ENCODE measurements around the gene ZFYVE28. TPM values are rescaled to one million over a fixed set of nuclear protein-coding genes. Genes with fewer than 3 reads are reported as not detected.

Gene ZFYVE28
- total and polyA plus RNA-seq, 2 of the 8 experiments (the other 6 are each of a cell fraction or from before 2014, with no cell fraction given) = 1.7 to 4.9 TPM

GRCh38 chr4:2343476-2343875 lies 75.0 kb downstream of the ZFYVE28 start:
- Histone ChIP-seq H2BK15ac (ENCODE audit: low read length) (no peak overlapping the region), H4K8ac (ENCODE audit: extremely low read depth, insufficient read depth, low read length) (no peak overlapping the region), H2AK5ac (ENCODE audit: low read depth, low read length) (0 out of 2 replicates have a peak overlapping the region, but pooled peaks have one; percentile 31), H3K9ac (replicated peaks in 1 of 4; ENCODE audit: extremely low read depth in 1 of 4, low read depth in 3 of 4, low read length in 3 of 4) (no peak overlapping the region), H4K20me1 (replicated peaks in 1 of 2; ENCODE audit: control insufficient read depth in 1 of 2, insufficient read depth in 2 of 2, low read length in 2 of 2) (no peaks in the 10 kb centered on the region), H3K4ac (replicated peaks; ENCODE audit: insufficient read length, low read depth, low read length) (no peak overlapping the region), H4K5ac (ENCODE audit: insufficient read length, low read depth, low read length) (no peak overlapping the region), H3K4me1 (replicated peaks in 1 of 4; ENCODE audit: control insufficient read depth in 3 of 4, insufficient read depth in 4 of 4, low read length in 3 of 4) (peaks cover 0 to 15% (median 5%) of the 10 kb centered on the region in 4 experiments; a peak in 6 of 7 replicates), H2BK120ac (replicated peaks; ENCODE audit: low read depth, low read length) (no peak overlapping the region), H3K79me2 (ENCODE audit: control insufficient read depth in 1 of 2, insufficient read depth in 2 of 2, low read length in 2 of 2) (no peaks in the 10 kb centered on the region), H3K27me3 (replicated peaks in 1 of 4; ENCODE audit: control insufficient read depth in 3 of 4, extremely low read depth in 1 of 4, insufficient read depth in 3 of 4, low read length in 3 of 4) (no peaks in the 10 kb centered on the region), H2BK20ac (ENCODE audit: low read length) (no peak overlapping the region), H3K79me1 (ENCODE audit: low read depth, low read length) (no peaks in the 10 kb centered on the region; the same call in 1 of the 2 replicates), H3K18ac (ENCODE audit: extremely low read depth, low read length) (no peak overlapping the region), H3K36me3 (ENCODE audit: control insufficient read depth in 2 of 4, insufficient read depth in 4 of 4, low read length in 3 of 4) (no peaks in the 10 kb centered on the region), H2AFZ (ENCODE audit: low read length) (no peak overlapping the region), H2BK12ac (ENCODE audit: low read depth, low read length) (0 out of 2 replicates have a peak overlapping the region, but pooled peaks have one; percentile 43), H3K9me3 (ENCODE audit: insufficient read depth in 2 of 2, low read depth in 1 of 2, low read length in 1 of 2) (no peaks in the 10 kb centered on the region), H3K14ac (ENCODE audit: insufficient read length) (no peak overlapping the region), H3K4me2 (ENCODE audit: insufficient read depth in 1 of 2, low read depth in 2 of 2, low read length in 2 of 2) (no peak overlapping the region), H3K27ac (ENCODE audit: low read depth, low read length) (no peak overlapping the region), H3K4me3 (ENCODE audit: extremely low read depth in 1 of 4, insufficient read depth in 2 of 4, low read depth in 3 of 4, low read length in 4 of 4) (no peak overlapping the region), H3K23me2 (ENCODE audit: low read depth, low read length) (no peaks in the 10 kb centered on the region), H4K91ac (replicated peaks; ENCODE audit: insufficient read length, low read length) (no peak overlapping the region), H3K56ac (replicated peaks; ENCODE audit: insufficient read length, low read depth, low read length) (no peak overlapping the region), H3K23ac (ENCODE audit: insufficient read length) (no peak overlapping the region), H2BK5ac (ENCODE audit: low read depth, low read length) (no peak overlapping the region)
- ChIA-PET POLR2A (ENCODE audit: partially characterized antibody) (no interaction called here), CTCF (ENCODE audit: partially characterized antibody) (interaction anchor here (0.8 to 2.4 kb wide), 3 partner anchors 10 to 99 kb away, joined by 3 to 10 read pairs (median 3); no protein-coding TSS in a partner anchor)
- 83% methylated on average over 2 of the region's 2 CpGs; no CpG with 5 or more reads in 1 of the 2 experiments for WGBS, 2 experiments (ENCODE audit: extremely low coverage in 1 of 2, insufficient coverage in 1 of 2, insufficient read length in 1 of 2, insufficient replicate concordance in 2 of 2, low coverage in 1 of 2, low lambda C conversion rate in 2 of 2, missing lambda C conversion rate in 1 of 2)
- no peak for TF ChIP-seq RAD21 (IDR thresholded peaks at IDR 0.05 in 1 of 2, conservative IDR thresholded peaks at IDR 0.05 in 1 of 2; ENCODE audit: low read depth in 2 of 2, low read length in 2 of 2)
- TF ChIP-seq RXRA (IDR thresholded peaks at IDR 0.05; ENCODE audit: insufficient read depth, low read depth, low read length) = no peak
- TF ChIP-seq FOSL1 (IDR thresholded peaks at IDR 0.05; ENCODE audit: insufficient read depth, low read depth, low read length) = no peak
- TF ChIP-seq JUN (IDR thresholded peaks at IDR 0.05; ENCODE audit: low read depth, low read length) = no peak
- no peak for TF ChIP-seq KDM1A (IDR thresholded peaks at IDR 0.05; ENCODE audit: borderline replicate concordance, low read length)
- FAIRE-seq (no peak), DNase-seq (ENCODE audit: low read depth in 1 of 2, low spot score in 2 of 2) (no peak)

Measured in H1 (cell line).